HG03060 (cell line): ENCODE results near the gene TIMMDC1.
A peak's percentile ranks its signal among the peaks of the same experiment; 100 is the strongest.

Experiments used
- ATAC-seq: cut with Tn5 transposase; IDR thresholded peaks from one replicate; pipeline ENCODE4 v1.9.1; 2021; ENCODE audit warnings: low read depth, moderate number of reproducible peaks; ENCODE audit not compliant: unreplicated experiment

The TIMMDC1 gene, protein sequence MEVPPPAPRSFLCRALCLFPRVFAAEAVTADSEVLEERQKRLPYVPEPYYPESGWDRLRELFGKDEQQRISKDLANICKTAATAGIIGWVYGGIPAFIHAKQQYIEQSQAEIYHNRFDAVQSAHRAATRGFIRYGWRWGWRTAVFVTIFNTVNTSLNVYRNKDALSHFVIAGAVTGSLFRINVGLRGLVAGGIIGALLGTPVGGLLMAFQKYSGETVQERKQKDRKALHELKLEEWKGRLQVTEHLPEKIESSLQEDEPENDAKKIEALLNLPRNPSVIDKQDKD

DNA sequence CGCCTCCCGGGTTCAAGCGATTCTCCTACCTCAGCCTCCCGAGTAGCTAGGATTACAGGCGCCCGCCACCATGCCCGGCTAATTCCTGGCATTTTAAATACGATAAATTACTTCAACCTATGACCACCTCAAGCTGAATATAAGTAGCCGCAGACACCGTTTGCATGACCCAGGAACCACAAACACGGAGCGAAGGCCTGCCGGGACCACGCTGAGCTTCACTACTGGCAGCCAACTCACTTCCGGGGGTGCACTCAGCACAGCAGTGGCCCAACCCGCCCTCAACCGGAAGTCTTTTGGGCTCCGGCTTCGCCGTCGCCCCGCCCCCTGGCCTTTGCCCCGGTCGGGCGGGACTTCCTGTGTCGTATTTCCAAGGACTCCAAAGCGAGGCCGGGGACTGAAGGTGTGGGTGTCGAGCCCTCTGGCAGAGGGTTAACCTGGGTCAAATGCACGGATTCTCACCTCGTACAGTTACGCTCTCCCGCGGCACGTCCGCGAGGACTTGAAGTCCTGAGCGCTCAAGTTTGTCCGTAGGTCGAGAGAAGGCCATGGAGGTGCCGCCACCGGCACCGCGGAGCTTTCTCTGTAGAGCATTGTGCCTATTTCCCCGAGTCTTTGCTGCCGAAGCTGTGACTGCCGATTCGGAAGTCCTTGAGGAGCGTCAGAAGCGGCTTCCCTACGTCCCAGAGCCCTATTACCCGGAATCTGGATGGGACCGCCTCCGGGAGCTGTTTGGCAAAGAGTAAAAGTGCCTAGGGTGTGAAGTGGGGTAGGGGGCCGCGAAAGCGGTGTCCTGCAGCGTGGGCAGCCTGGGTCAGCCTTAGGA lies at the start of gene TIMMDC1:
TSS of gene TIMMDC1 (plus strand) at position 362 of the 826 bp plus-strand sequence. CDS start at position 549, 187 bp downstream.
- peak; percentile 83 for ATAC-seq

DNA sequence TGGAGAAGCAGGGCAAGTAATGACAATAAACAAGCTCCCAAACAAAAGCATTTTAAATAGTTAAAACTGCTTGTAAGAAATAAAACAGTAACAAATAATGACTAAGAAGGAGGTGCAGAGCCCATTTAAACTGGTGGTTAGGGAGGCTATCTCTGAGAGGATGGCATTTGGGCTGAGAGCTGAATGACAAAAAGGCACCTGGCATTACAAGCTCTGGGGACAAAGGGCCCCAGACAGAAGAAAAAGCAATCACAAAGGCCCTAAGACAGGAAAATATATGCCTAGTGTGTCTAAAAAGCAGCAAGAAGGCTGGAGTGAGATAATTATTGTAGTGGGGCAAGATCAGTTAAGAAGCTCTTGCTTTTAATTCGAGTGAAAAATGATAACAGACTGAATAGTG lies 44.5 kb upstream of the TIMMDC1 start:
- no peak for ATAC-seq

DNA sequence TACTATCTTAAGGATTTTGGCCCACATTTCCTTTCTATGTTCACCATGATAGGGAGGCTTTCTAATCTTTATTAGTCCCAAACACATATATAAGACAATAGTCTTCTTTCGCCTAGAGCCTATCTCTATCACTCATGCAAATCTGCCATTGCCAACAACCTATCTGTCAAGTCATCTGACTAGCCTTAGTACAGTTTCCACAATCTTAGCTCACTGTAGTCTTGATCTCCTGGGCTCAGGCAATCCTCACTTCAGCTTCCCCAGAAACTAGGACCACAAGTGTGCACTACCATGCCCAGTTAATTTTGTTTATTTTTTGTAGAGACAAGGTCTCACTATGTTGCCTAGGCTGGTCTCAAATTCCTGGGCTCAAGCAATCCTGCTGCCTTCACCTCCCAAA lies 41.9 kb upstream of the TIMMDC1 start:
- no peak for ATAC-seq

DNA sequence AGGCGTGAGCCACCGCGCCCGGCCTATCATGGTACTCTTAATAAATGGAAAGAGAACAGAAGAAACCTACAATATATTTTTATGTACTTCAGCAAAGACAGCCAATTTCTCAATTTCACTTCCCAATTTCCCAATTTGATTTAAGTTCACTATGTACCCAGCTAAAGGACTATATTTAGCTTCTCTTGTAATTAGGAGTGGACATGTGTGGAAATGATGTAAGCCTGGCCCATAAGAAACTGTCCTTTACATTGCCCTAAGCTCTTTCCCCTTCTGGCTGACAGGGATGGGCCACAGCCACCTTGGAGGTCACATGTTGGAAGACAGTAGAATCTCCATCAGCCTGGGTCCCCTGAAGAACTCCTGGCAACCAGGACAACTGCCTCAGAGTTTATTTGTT lies 41.1 kb upstream of the TIMMDC1 start:
- ATAC-seq: no peak

DNA sequence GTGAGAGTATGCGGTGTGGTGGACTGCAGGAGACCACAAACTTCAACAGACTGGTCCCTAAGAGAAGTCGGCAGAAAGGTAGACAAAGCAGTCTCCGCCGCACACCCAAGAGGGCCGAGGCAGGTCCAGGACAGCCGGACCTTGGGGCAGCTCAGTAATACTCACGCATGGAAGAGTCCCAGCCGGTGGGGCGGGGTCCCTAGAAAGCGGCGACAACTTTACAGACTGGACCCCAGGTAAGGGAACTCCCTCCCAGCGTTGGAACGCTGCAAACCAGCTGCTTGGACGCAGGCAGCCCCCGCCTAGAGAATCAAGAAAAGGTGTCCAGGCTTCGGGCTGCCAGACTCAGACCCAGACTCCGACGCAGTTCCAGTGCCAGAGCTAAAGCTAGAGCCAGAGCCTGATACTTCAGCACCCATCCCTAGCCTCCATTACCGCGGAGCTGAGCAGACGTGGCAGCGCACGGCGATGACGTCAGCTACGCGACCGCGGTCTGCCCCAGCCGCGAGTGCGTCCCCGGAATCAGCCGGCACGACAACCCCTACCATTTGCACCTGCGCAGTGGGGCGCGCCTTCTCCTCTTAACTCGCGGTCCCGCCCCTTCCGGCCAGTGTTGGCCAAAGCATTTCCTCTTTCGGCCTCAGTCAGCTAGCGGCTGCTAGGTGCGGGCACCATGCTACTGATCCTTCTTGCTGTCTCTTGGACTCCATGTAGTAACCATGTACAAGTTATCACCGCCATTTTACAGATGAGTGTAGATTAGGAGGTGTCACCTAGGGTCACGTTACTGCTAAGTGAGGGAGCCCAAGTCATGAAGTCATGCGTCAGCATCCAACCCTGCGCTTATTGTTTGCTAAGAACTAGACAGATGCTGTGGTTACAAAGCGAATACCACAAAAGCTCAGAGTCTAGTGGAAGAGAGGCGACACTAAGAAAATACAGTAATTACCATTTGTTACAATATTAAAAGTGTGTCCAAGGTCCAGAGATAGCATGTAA lies 34.9 kb upstream of the TIMMDC1 start, which contains the start of gene TMEM39A:
TSS of gene TMEM39A (minus strand) at position 445 of the 999 bp plus-strand sequence. CDS start 1,541 bp downstream, outside the sequence.
- ATAC-seq: peak; percentile 95

DNA sequence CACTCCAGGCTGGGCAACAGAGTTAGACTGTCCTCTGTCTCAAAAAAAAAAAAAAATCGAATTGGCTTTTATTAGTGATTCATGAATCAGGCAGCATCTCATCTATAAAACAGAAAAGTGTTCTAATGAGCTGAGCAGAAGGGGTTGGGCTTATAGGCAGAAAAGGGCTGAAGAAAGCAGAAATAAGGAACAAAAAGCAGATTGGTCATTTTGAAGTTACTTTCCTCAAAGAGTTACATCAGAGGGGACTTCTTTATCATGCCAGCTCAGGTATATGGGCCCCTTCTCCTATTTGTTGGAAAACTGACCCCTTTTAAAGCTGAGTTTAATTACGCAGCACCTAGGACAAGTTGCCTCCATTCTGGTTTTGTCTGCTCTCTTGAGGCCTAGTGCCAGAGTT lies 30.3 kb upstream of the TIMMDC1 start:
- no peak for ATAC-seq

DNA sequence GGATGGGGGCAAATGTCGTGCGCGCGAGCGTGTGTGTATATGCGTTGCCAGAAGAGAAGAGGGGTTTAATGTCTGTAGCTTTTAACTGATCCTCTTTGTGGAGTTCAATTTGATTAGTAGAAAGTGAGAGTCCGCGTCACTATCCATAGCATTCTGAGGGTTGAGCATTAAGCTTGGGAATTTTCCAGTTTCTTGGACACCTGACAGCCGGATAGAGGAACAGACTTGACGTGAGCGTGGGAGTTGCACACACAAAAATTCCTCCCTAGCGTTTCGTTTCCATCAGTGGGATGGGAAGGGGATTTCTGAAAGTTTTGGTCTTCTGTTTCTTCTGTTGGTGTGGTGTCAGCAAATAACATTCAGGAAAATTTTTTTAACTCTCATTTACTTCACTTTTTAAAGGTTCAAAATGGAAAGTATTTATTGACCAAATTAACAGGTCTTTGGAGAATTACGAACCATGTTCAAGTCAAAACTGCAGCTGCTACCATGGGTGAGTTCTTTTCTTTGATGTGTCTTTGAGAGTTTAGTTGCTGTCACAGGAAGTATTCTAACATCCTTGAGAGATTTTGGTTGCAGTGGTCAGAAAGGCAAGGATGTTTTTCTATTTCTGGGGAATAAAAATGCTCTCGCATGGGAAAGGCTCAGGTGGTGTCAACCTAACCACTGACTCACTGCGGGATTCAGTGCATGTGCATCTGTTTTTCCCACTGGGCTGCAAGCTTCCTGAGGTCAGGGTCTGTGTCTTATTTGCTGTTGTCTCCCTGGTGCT lies 28.7 kb upstream of the TIMMDC1 start:
- ATAC-seq: no peak

DNA sequence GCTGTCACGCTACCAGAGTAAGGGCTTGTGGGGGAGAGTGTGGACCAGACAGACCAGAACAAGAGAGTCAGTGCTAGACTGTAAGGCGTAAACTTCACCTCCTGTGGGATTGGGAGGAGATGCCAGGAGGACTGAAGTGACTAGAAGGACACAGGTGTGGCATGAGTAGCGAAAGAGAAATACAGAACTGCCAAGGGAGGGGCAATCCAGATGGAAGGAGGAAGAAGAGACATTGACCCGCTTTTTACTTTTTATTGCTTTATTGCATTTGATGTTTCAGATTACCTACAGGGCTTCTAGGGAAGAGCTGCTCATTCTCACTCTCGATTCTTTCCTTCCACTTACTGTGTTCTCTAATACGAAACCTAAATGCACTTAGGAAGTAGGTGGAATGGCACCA lies 27.5 kb upstream of the TIMMDC1 start:
- ATAC-seq: no peak

DNA sequence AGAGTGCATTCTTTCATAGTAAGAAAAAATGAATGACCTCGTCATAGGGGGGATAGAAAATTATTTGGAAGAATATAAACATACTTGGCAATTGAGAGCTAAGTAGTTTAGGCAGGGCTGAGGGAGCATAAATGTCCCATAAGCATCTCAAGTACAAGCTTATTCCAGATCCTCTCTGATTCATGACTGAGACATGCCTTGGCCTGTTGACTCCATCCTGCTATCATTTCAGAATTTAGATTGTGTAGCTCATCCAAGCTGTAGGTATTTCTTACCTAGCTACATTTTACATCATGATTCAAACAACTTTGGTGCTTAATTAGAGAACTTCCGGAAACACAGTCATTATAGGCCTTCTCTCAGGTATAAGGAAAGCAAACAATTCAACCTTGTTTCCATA lies 17.3 kb upstream of the TIMMDC1 start:
- ATAC-seq: no peak

DNA sequence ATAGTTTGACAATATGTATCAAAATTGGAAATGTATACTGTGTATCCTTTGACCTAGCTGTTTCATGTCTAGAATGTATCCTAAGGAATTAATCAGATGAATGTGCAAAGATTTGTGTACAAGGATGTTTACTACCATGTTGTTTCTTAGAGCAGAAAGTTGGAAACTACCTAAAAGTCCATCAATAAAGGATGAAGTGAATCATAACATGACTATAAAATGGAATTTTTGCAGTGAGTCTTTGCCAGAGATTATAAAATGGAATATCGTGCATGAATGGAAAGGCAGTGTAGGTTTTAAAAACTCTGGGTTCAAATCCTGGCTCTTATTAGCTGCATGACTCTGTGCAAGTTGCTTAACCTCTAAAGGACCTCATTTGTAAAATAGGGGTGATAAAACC lies 15.2 kb upstream of the TIMMDC1 start:
- no peak for ATAC-seq

DNA sequence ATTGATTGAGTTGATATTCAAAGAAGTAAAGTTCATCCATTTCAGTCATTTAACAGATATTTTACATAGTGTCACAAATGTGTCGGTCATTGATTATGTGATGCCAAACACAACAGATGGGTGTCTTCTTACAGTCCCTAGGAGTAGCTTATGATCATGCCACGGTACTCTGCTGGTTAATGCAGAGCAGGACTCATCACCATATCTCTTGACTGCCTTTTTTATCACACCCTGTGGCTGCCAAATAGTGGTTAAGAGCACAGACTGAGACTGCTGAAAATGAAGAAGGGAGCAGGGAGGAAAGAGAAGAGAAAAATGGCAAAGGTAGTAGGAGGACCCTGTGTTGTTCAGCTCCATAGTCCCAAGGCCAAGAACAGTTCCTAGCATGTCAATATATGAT lies 12.8 kb upstream of the TIMMDC1 start:
- no peak for ATAC-seq

DNA sequence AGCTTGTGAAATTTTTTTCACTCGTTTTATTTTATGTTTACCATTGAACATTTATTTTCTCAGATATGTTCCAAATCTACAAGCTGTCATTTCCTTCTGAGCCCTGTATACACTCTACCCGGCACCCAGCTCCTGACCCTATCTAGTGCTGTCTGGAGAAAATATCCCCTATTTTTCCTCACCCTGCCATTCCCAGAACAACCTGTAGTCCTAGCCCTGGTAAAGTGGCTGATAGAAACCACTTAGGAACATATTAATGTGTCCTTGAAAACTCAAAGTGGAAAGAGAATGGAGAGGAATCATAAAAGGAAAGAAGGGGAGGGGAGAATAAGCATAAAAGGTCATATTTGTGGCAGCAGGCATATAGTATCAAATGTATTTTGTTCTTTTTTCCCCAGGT lies 8.2 kb upstream of the TIMMDC1 start:
- no peak for ATAC-seq

DNA sequence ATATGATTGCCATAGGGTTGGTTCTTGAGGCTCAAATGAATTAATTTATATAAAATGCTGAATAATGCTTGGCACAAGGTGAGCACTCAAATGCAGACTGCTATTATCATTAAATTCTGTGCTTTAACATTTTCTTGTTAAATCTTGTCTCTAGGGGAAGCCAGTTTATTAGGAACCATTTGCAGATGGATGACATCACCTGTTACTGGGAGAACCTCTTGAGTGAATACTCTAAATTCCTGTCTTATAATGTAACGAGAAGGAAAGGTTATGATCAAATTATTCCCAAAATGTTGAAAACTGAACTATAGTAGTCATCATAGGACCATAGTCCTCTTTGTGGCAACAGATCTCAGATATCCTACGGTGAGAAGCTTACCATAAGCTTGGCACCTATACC lies 6.2 kb upstream of the TIMMDC1 start:
- ATAC-seq: no peak

DNA sequence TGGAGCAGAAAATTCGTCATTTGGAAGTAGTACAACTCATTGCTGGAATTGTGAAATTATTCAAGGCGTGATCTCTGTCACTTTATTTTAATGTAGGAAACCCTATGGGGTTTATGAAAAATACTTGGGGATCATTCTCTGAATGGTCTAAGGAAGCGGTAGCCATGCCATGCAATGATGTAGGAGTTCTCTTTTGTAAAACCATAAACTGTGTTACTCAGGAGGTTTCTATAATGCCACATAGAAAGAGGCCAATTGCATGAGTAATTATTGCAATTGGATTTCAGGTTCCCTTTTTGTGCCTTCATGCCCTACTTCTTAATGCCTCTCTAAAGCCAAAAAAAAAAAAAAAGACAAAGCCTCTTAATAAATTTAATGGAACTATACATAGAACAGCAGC lies 5.5 kb upstream of the TIMMDC1 start:
- ATAC-seq: no peak

DNA sequence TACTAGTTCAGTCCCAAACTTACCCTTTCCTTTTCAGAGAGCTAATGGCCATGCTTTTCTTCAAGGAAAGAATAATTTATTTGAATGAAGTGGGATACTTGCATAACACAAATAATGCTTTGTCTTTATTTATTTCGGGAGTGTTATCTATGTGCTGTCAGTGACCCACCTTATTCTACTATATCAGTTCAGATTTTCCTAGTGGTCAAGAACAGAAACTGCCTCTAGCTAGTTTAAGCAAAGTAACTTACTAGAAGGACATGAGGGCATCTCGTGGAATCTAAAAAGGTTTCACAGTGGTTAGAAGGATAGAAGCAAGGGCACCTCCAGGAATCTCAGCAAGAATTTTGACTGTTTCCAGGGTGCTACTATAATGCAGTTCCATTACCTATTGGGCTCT lies 3.8 kb upstream of the TIMMDC1 start:
- ATAC-seq: no peak

DNA sequence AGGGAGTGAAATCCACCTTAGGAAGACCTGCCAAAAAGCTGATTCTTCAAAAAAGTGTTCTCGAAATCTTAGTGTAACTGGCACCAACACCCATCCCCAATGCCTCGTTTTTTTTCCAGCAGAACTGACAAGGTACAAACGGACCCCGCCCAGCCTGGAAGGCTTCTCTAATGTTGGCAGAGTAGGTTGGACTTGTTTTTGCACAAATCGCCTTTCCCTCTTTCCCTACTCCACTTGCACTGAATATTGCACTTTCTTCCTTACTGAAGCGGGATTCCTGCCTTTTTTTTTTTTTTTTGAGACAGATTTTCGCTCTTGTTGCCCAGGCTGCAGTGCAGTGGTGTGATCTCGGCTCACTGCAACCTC lies 544 bp upstream of the TIMMDC1 start:
- no peak for ATAC-seq

DNA sequence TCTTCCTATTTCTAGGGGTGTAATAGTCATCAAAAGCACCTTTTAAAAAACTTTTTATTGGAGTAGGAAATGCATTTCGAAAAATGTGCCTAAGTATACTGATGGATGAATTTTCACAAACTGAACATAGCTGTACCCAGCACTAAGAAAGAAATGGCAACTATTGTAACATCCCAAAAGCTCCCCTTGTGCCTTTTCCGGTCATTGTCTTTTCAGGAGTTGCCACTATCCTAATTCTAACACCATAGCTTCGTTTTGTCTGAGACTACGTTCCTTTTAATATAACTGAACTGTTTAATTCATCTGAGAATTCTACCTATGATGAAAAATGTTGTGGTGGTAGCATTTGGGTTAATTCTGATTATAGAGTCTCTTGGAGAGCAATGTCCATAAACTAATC lies 1.9 kb downstream of the TIMMDC1 start:
- no peak for ATAC-seq

DNA sequence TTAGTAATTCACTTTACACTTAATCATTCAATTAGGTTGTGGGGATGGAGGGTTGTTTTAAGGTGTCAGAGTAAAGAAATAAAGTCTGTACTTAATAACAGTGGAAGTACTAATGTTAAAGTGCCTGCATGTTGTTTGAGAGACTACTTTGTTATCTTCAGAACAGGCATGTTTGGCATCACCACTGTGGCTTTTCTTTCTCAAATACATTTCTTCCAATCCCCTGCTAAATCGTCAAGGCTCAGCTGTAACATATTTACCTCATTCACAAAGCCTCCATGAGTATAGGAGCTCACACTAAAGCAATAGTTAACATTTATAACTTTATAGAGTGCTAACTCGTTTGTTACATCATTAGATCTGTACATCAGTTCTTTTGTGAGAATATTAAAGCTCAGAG lies 2.6 kb downstream of the TIMMDC1 start:
- no peak for ATAC-seq

DNA sequence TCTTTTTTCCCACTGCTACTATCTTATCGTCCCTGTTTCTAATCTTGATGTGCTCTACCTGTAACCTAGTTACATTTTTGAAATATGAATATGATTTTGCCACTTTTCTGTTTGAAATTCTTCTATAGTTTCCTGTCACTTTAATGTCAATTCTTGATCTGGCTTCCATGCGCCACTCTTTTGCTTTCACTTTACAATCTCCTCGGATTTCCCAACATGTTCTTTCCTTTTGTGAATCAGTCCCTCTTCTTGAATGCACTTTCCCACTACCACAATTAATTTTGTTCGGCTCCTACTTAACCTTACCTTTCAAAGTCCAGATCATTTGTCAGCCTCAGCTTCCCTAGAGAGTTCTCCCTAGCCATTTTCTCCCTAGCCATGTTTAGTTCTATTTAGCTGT lies 8.3 kb downstream of the TIMMDC1 start:
- ATAC-seq: no peak

DNA sequence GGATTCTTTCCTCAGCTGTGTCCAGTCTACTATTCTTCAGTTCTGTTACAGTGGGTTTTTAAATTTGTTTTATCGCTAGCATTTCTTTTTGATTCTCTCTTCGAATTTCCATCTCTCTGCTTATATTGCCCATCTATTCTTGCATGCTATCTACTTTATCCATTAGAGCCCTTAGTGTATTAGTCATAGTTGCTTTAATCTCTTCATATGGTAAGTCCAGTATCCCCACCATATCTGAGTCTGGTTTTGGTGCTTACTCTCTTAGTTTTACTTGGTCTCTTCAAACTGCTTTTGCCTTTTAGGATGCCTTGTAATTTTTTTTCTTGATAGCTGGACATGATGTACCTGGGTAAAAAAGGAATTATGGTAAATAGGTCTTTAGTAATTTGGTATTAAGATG lies 9.1 kb downstream of the TIMMDC1 start:
- no peak for ATAC-seq
